ENCODE measurements around the gene RBMS2.

Gene RBMS2

DNA sequence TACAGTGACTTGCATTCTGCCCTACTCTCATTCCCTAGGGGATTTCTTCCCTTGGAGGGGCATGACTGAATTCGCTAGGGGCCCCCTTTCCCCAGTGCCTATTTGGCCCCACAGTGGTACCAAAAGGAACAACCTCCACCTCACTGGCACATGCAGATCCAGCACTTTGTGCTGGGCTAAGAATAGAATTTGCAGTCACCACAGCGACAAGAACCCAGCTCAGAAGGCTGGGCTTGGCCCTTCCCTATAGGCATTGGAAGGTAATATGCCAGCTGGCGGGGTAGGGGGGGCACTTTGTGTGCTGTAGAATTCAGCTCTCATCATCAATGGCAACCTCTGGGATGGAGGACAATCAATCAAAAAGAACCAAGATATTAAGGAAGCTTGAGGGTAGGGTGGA, 94.6 kb downstream of the RBMS2 start:
- no peak for DNase-seq (ENCODE audit: extremely low read depth, insufficient read length)
- Histone ChIP-seq H3K36me3 (ENCODE audit: control insufficient read depth, insufficient read depth, low read length) (peaks cover 41% of the 10 kb centered on the region), H3K4me3 (replicated peaks; ENCODE audit: low read depth, low read length) (no peak overlapping the region), H3K27me3 (replicated peaks; ENCODE audit: control insufficient read depth, insufficient read depth, low read length) (no peaks in the 10 kb centered on the region)
- TF ChIP-seq CTCF (IDR thresholded peaks at IDR 0.05; ENCODE audit: insufficient read depth, low read length, poor library complexity, severe bottlenecking) = no peak

DNA sequence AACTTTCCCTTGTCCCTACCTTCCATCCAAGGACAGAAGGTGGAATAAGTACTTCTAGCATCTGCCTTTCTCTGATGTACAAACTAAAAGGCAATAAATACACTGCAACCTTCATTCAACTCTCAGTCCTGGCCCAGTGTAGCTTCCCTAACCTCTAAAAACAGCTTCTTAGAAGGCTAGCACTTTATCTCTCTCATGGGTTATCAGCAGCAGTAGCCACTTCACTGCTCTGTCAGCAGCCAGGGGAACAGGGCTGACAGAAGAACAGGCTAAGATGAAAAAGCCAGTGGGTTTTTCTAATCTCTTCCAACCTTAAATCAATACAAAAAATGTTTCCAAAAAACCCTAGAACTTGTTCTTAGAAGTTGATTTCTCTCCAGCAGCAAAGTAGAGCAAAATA, 95.3 kb downstream of the RBMS2 start:
- no peak for TF ChIP-seq CTCF (IDR thresholded peaks at IDR 0.05; ENCODE audit: insufficient read depth, low read length, poor library complexity, severe bottlenecking)
- no peak for DNase-seq (ENCODE audit: extremely low read depth, insufficient read length)

GRCh38 chr12:56622535-56622934, 100.9 kb downstream of the RBMS2 start:
- DNase-seq (ENCODE audit: extremely low read depth, insufficient read length) = no peak
- Histone ChIP-seq H3K36me3 (ENCODE audit: control insufficient read depth, insufficient read depth, low read length) (peaks cover 7% of the 10 kb centered on the region), H3K27me3 (replicated peaks; ENCODE audit: control insufficient read depth, insufficient read depth, low read length) (no peaks in the 10 kb centered on the region), H3K4me3 (replicated peaks; ENCODE audit: low read depth, low read length) (no peak overlapping the region)
- TF ChIP-seq CTCF (IDR thresholded peaks at IDR 0.05; ENCODE audit: insufficient read depth, low read length, poor library complexity, severe bottlenecking) = no peak

More for the DNA sequence above, 95.3 kb downstream of the RBMS2 start:
- Histone ChIP-seq H3K4me3 (replicated peaks; ENCODE audit: low read depth, low read length) (no peak overlapping the region), H3K36me3 (ENCODE audit: control insufficient read depth, insufficient read depth, low read length) (peaks cover 35% of the 10 kb centered on the region), H3K27me3 (replicated peaks; ENCODE audit: control insufficient read depth, insufficient read depth, low read length) (no peaks in the 10 kb centered on the region)

DNA sequence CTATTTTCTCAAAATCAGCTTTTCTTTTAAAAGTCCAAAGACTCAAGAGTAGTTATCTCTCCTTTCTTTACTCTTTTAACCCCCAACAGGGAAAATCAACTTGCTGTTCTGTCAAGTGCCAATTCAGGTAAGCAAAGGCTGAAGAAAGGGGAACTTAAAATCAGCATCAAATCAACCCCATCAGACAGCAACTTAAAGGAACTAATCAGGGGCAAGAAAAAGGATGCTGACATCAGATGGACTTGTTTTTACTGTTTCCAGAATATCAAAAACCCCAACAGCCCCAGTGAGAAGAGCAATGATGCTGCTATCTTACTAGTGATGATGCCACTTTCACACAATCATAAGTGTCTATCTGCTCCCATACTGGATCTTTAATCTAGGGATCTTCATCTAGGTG, 105.1 kb downstream of the RBMS2 start:
- Histone ChIP-seq H3K36me3 (ENCODE audit: control insufficient read depth, insufficient read depth, low read length) (peaks cover 6% of the 10 kb centered on the region), H3K27me3 (replicated peaks; ENCODE audit: control insufficient read depth, insufficient read depth, low read length) (no peaks in the 10 kb centered on the region), H3K4me3 (replicated peaks; ENCODE audit: low read depth, low read length) (no peak overlapping the region)
- DNase-seq (ENCODE audit: extremely low read depth, insufficient read length) = no peak
- TF ChIP-seq CTCF (IDR thresholded peaks at IDR 0.05; ENCODE audit: insufficient read depth, low read length, poor library complexity, severe bottlenecking) = no peak

GRCh38 chr12:56628671-56629458, 107.2 kb downstream of the RBMS2 start:
- no peak for TF ChIP-seq CTCF (IDR thresholded peaks at IDR 0.05; ENCODE audit: insufficient read depth, low read length, poor library complexity, severe bottlenecking)
- Histone ChIP-seq H3K4me3 (replicated peaks; ENCODE audit: low read depth, low read length) (peak overlapping the region; percentile 97), H3K27me3 (replicated peaks; ENCODE audit: control insufficient read depth, insufficient read depth, low read length) (no peaks in the 10 kb centered on the region), H3K36me3 (ENCODE audit: control insufficient read depth, insufficient read depth, low read length) (peaks cover 1% of the 10 kb centered on the region)
- peak; percentile 46 for DNase-seq (ENCODE audit: extremely low read depth, insufficient read length)
